ENCODE measurements around the gene STARD9.
"Not testable (repeated sequence)": the region's sequence is repeated elsewhere in the genome, so short reads cannot be mapped to it uniquely, and the experiment has no call there.

Gene STARD9

GRCh38 chr15:42744195-42744594, 168.8 kb downstream of the STARD9 start:
- no peak for DNase-seq (ENCODE audit: low read depth)
- TF ChIP-seq CTCF (IDR thresholded peaks at IDR 0.05; ENCODE audit: control insufficient read depth, extremely low read depth, insufficient read depth): no peak
- no peak overlapping the region for H3K4me3 ChIP-seq (ENCODE audit: low read depth, low read length)

GRCh38 chr15:42749266-42749665, 173.9 kb downstream of the STARD9 start:
- H3K4me3 ChIP-seq (ENCODE audit: low read depth, low read length): no peak overlapping the region
- no peak for TF ChIP-seq CTCF (IDR thresholded peaks at IDR 0.05; ENCODE audit: control insufficient read depth, extremely low read depth, insufficient read depth)
- no peak for DNase-seq (ENCODE audit: low read depth)

- no peak for TF ChIP-seq CTCF (IDR thresholded peaks at IDR 0.05; ENCODE audit: control insufficient read depth, extremely low read depth, insufficient read depth)
- no peak for DNase-seq (ENCODE audit: low read depth)
- H3K4me3 ChIP-seq (ENCODE audit: low read depth, low read length): no peak overlapping the region
Measured at GRCh38 chr15:42750306-42750705, 174.9 kb downstream of the STARD9 start.

- no peak overlapping the region for H3K4me3 ChIP-seq (ENCODE audit: low read depth, low read length)
- no peak for TF ChIP-seq CTCF (IDR thresholded peaks at IDR 0.05; ENCODE audit: control insufficient read depth, extremely low read depth, insufficient read depth)
- DNase-seq (ENCODE audit: low read depth): no peak
Measured at GRCh38 chr15:42759093-42759492, 183.7 kb downstream of the STARD9 start.

GRCh38 chr15:42760759-42761158, 185.4 kb downstream of the STARD9 start:
- no peak for TF ChIP-seq CTCF (IDR thresholded peaks at IDR 0.05; ENCODE audit: control insufficient read depth, extremely low read depth, insufficient read depth)
- no peak for DNase-seq (ENCODE audit: low read depth)
- H3K4me3 ChIP-seq (ENCODE audit: low read depth, low read length): no peak overlapping the region

GRCh38 chr15:42761813-42762212, 186.4 kb downstream of the STARD9 start:
- not testable (repeated sequence) for H3K4me3 ChIP-seq (ENCODE audit: low read depth, low read length); DNase-seq (ENCODE audit: low read depth)

- DNase-seq (ENCODE audit: low read depth): not testable (repeated sequence)
Measured at GRCh38 chr15:42764154-42764731, 188.8 kb downstream of the STARD9 start.

GRCh38 chr15:42766109-42766508, 190.7 kb downstream of the STARD9 start:
- H3K4me3 ChIP-seq (ENCODE audit: low read depth, low read length); DNase-seq (ENCODE audit: low read depth): not testable (repeated sequence)

More at GRCh38 chr15:42764154-42764731, 188.8 kb downstream of the STARD9 start:
- not testable (repeated sequence) for H3K4me3 ChIP-seq (ENCODE audit: low read depth, low read length)
